ENCODE results near the gene PRKCQ.

Gene PRKCQ

GRCh38 chr10:6431861-6432260 lies 148.2 kb downstream of the PRKCQ start:
- TF ChIP-seq ARNT (IDR thresholded peaks at IDR 0.05) (no peak), HDGF (IDR thresholded peaks at IDR 0.05; ENCODE audit: borderline replicate concordance) (no peak), PKNOX1 (IDR thresholded peaks at IDR 0.05) (0 out of 2 replicates have a peak, but pooled peaks have one; percentile 22)
- CTCF ChIA-PET = no interaction called here
- POLR2A ChIA-PET = no interaction called here
- DNase-seq (ENCODE audit: extremely low spot score) = no peak

GRCh38 chr10:6431186-6431585 lies 148.9 kb downstream of the PRKCQ start:
- TF ChIP-seq FOXK2 (IDR thresholded peaks at IDR 0.05) (no peak), FOXM1 (IDR thresholded peaks at IDR 0.05; ENCODE audit: borderline replicate concordance) (no peak), LEF1 (IDR thresholded peaks at IDR 0.05; ENCODE audit: borderline replicate concordance) (no peak)
- DNase-seq (ENCODE audit: extremely low spot score) = no peak
- ChIA-PET CTCF (no interaction called here), POLR2A (no interaction called here)

GRCh38 chr10:6430423-6430980 lies 149.6 kb downstream of the PRKCQ start:
- DNase-seq (ENCODE audit: extremely low spot score) = no peak
- no peak for TF ChIP-seq ARNT (IDR thresholded peaks at IDR 0.05)
- TF ChIP-seq FOXM1 (IDR thresholded peaks at IDR 0.05; ENCODE audit: borderline replicate concordance) = no peak
- TF ChIP-seq ELF4 (IDR thresholded peaks at IDR 0.05) = no peak
- TF ChIP-seq FOXA1 (IDR thresholded peaks at IDR 0.05) = no peak
- CTCF ChIA-PET = interaction anchor here (1.2 kb wide), 1 partner anchor 249 kb away, joined by 3 read pairs; no protein-coding TSS in a partner anchor
- POLR2A ChIA-PET = no interaction called here

GRCh38 chr10:6427357-6427959 lies 152.6 kb downstream of the PRKCQ start:
- peak; percentile 30 for DNase-seq (ENCODE audit: extremely low spot score)
- TF ChIP-seq SP1 (IDR thresholded peaks at IDR 0.05) (no peak), ZNF384 (IDR thresholded peaks at IDR 0.05) (no peak), BHLHE40 (IDR thresholded peaks at IDR 0.05; ENCODE audit: borderline replicate concordance) (no peak), L3MBTL2 (conservative IDR thresholded peaks at IDR 0.05) (no peak), PKNOX1 (IDR thresholded peaks at IDR 0.05) (no peak), LEF1 (IDR thresholded peaks at IDR 0.05; ENCODE audit: borderline replicate concordance) (no peak), CTBP1 (IDR thresholded peaks at IDR 0.05; ENCODE audit: borderline replicate concordance) (no peak), ELF4 (IDR thresholded peaks at IDR 0.05) (no peak), FOXA1 (IDR thresholded peaks at IDR 0.05) (no peak), HDGF (IDR thresholded peaks at IDR 0.05; ENCODE audit: borderline replicate concordance) (no peak), NFRKB (IDR thresholded peaks at IDR 0.05) (no peak), ARNT (IDR thresholded peaks at IDR 0.05) (no peak), FOXK2 (IDR thresholded peaks at IDR 0.05) (no peak)
- CTCF ChIA-PET = no interaction called here
- POLR2A ChIA-PET = no interaction called here

- CTCF ChIA-PET = interaction anchor here (0.7 kb wide), 1 partner anchor 90 kb away, joined by 4 read pairs; no protein-coding TSS in a partner anchor
- no peak for TF ChIP-seq PKNOX1 (IDR thresholded peaks at IDR 0.05)
- POLR2A ChIA-PET = no interaction called here
- no peak for DNase-seq (ENCODE audit: extremely low spot score)
Observed at GRCh38 chr10:6426317-6426716, 153.8 kb downstream of the PRKCQ start.

GRCh38 chr10:6423413-6424170 lies 156.5 kb downstream of the PRKCQ start:
- ChIA-PET POLR2A (no interaction called here), CTCF (no interaction called here)
- no peak for TF ChIP-seq PKNOX1 (IDR thresholded peaks at IDR 0.05)
- no peak for DNase-seq (ENCODE audit: extremely low spot score)

- ChIA-PET POLR2A (no interaction called here), CTCF (no interaction called here)
- TF ChIP-seq L3MBTL2 (conservative IDR thresholded peaks at IDR 0.05) = no peak
- TF ChIP-seq TARDBP (IDR thresholded peaks at IDR 0.05) = no peak
- TF ChIP-seq CTBP1 (IDR thresholded peaks at IDR 0.05; ENCODE audit: borderline replicate concordance) = no peak
- no peak for TF ChIP-seq SP1 (IDR thresholded peaks at IDR 0.05)
- TF ChIP-seq ZNF384 (IDR thresholded peaks at IDR 0.05) = no peak
- no peak for TF ChIP-seq ARNT (IDR thresholded peaks at IDR 0.05)
- TF ChIP-seq HDGF (IDR thresholded peaks at IDR 0.05; ENCODE audit: borderline replicate concordance) = no peak
- no peak for TF ChIP-seq FOXM1 (IDR thresholded peaks at IDR 0.05; ENCODE audit: borderline replicate concordance)
- TF ChIP-seq NFRKB (IDR thresholded peaks at IDR 0.05) = no peak
- no peak for TF ChIP-seq FOXA1 (IDR thresholded peaks at IDR 0.05)
- no peak for TF ChIP-seq FOXK2 (IDR thresholded peaks at IDR 0.05)
- DNase-seq (ENCODE audit: extremely low spot score) = no peak
Observed at GRCh38 chr10:6423004-6423403, 157.1 kb downstream of the PRKCQ start.

Measured in HEK293T (cell line).